HG03060 (cell line): ENCODE data around the gene TARBP2.
A peak's percentile ranks its signal among the peaks of the same experiment; 100 is the strongest.

ENCODE experiments used
- ATAC-seq: cut with Tn5 transposase; IDR thresholded peaks from one replicate; pipeline ENCODE4 v1.9.1; 2021; ENCODE audit warnings: low read depth, moderate number of reproducible peaks; ENCODE audit not compliant: unreplicated experiment

TARBP2 gene

DNA sequence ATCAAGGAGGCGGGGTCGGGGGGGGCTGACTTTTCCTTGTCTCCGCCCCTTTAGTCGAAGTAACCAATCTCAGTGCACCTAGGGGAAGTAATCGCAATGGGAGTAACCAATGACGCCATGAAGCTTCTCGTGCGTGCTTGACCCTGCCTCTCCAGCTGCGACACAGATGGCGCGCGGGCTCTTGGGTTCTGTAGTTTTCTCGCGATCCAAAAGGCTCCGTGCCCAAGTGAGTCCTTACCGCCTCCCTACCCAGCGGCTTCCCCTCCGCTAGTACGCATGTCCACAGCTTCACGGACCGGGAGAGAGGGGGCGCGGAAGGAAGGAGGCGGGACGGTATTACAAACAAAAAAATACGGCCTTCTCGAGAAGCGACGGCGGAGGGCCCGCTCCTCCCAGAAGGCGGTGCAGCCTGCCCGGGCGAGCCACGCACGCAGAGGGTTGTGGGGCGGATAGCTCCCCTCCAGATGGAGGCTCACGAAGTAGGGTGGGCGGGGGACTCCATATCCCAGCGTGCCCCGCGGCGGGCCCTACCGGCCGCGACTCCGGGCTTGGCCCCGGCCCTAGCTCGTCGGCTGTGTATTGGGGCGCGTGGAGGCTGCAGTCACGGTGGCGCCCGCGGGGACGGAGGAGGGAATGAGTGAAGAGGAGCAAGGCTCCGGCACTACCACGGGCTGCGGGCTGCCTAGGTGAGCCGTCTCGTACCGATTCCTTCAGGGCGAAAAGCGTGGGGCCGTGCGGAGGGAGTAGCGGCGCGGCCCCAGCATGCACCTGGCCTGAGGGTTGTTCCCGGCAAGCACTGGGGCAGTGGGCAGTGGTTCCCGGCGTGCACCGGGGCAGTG, at the start of gene TARBP2:
Gene TARBP2 (plus strand): TSS at position 508 of the 839 bp plus-strand sequence. CDS start 126 bp downstream, at position 634.
- peak; percentile 69 for ATAC-seq

- peak; percentile 95 for ATAC-seq
These were observed 49.4 kb upstream of the TARBP2 start, which contains the start of gene PCBP2 for GRCh38 chr12:53451661-53452158. TSS of gene PCBP2 (plus strand) at chr12:53452102. CDS start at chr12:53454801, 2,699 bp downstream.

- ATAC-seq = no peak
These were observed 48.7 kb upstream of the TARBP2 start for GRCh38 chr12:53452159-53453077.

GRCh38 chr12:53453953-53454640, 47.0 kb upstream of the TARBP2 start:
- no peak for ATAC-seq

- ATAC-seq = no peak
These were observed 46.4 kb upstream of the TARBP2 start for GRCh38 chr12:53454707-53455106.

DNA sequence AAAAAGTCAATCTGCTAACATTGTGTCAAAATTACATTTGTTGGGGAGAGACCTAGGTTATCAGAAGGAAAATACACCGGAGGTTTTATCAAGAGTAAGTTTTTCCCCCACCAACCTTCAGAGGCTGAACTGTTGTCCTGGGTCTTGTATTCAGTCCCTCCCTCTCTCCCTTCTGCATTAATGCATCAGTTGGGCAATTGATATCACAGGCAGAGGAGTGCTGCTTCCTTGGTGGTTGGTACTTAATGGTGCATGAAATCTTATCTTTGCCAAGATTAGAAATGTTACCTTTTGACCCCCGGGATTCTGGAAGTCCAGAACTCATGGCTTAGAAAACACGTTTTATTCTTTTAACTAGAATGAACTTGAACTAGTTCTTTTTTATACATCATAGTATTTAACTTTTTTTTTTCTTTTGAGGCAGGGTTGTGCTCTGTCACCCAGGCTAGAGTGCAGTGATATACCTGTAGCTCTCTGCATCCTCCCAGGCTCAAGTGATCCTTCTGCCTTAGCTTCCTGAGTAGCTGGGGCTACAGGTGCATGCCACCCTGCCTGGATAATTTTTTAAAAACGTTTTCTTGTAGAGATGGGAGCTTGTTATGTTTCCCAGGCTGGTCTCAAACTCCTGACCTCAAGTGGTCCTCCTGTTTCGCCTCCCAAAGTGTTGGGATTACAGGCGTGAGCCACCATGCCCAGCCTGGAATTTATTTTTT, 44.3 kb upstream of the TARBP2 start:
- ATAC-seq = no peak

DNA sequence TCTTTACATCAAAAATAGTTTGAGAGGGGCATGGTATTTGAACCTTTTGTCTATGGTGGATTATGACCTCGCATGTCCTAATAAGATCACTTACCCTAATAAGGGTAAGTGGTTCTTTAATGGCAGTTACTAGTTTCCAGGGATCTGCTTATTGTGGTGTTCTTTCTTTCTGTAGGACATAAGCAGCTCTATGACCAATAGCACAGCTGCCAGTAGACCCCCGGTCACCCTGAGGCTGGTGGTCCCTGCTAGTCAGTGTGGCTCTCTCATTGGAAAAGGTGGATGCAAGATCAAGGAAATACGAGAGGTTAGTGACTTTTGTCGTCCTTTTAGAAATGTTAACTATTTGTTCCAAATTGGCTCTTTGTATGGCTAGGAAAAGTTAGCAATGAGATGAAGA, 42.0 kb upstream of the TARBP2 start:
- ATAC-seq = no peak

DNA sequence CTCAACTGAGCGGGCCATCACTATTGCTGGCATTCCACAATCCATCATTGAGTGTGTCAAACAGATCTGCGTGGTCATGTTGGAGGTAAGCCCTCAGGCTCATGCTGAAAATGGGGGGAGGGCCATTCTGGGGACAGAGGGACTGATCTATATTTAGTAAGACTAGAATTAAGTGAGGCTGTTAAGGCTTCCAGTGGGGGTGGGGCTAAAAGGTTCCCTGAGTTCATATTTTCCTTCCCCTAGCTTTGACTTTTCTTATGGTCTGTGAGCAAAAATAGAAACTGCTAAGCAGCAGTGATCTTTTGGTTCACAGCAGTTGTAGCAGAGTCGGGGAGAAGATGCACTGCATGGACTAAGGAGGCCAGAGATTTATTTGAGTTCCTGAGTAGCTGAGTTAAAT, 40.0 kb upstream of the TARBP2 start:
- ATAC-seq = no peak

DNA sequence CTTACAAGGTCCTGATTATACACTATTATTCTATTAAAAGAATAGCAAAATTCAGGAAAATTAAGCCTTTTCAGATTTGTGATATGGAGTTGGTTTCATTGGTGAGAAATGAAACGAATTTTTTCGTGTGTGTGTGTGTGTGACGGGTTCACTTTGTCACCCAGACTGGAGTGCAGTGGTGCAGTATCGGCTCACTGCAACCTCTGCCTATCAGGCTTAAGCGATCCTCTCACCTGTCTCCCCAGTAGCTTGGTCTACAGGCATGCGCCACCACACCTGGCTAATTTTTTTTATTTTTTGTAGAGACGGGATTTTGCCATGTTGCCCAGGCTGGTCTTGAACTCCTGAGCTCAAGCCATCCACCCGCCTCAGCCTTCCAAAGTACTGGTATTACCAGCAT, 39.5 kb upstream of the TARBP2 start:
- ATAC-seq = no peak

DNA sequence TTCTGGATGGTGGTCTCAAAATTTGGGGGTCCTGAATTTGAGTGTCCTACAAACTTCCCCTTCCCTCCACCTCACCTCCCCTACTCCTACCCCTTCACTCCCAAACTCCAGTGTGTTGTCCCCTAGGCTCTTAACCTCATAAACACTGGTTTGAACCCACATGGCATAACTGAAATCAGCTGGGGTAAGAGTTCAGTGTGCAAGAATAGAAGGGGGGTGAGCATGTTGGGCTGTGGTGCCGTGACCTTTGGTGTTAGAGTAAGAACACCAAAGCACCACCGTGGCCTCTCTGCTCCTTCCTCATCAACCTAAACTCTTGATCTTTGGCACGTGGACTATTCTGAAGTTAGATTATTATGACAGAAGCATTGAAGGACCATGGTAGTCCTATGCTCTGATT, 38.1 kb upstream of the TARBP2 start:
- ATAC-seq = no peak

GRCh38 chr12:53463802-53464560, 37.1 kb upstream of the TARBP2 start:
- ATAC-seq = no peak

DNA sequence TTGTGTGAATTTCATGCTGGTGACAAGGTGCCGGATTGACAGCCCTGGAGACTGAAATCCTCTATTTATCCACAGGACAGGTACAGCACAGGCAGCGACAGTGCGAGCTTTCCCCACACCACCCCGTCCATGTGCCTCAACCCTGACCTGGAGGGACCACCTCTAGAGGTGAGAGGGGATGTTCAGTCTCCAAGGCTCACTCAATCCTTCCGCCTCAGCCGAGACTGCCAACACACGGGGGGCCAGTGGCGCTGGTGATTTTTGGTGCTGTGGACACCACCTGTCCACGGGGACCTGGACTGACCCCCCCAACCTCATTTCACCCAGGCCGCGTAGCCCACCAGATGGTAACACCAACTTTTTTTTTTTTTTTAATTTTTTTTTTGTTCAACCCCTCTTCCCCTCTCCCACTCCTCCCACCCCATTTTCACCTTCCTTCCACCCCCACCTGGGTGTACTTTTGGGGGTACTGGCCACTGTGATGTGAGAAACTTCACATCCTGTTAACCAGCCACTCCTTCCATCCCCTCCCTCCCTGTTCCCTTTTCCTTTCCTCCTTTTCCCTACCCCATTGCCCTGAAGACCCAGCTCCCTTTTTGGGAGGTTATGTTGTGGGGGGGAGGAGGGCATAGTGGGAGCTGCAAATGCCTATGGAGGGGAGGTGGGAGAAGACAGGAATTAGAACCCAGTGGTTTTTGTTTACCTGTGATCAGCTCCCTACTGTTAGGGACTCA, 36.2 kb upstream of the TARBP2 start:
- no peak for ATAC-seq

- no peak for ATAC-seq
These were observed 35.4 kb upstream of the TARBP2 start for GRCh38 chr12:53465679-53466078.

- no peak for ATAC-seq
These were observed 34.4 kb upstream of the TARBP2 start for GRCh38 chr12:53466640-53467039.

DNA sequence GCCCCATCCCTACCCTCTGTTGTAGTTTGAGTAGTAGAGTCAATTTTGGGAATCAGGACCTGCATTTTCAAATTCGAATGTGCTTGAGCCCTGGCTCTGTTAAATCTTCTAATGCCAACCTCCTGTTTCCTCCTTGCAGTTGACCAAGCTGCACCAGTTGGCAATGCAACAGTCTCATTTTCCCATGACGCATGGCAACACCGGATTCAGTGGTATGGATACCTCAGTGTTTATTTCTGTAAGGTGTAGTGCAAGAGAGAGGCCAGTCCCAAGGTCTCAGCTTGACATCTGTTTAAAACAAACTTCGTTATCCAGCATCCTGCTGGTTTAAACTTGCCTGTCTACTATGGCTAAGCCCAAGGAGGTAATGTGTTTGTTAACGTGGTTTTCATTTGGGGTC, 34.0 kb upstream of the TARBP2 start:
- ATAC-seq = no peak

DNA sequence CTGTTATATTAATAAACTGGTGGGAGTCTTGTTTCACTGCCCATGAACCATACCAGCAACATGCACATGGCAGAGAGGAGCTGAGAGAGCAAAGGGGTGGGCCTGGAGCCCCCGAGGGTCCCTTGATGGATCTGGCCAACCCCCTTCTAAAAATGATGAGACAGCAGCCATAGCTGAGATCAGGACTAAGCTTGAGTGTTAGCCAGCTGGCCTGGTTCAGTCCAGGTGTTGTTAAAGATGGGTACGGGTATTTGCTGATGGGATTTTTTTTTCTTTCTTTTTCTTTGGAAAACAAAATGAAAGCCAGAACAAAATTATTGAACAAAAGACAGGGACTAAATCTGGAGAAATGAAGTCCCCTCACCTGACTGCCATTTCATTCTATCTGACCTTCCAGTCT, 33.2 kb upstream of the TARBP2 start:
- ATAC-seq = no peak

DNA sequence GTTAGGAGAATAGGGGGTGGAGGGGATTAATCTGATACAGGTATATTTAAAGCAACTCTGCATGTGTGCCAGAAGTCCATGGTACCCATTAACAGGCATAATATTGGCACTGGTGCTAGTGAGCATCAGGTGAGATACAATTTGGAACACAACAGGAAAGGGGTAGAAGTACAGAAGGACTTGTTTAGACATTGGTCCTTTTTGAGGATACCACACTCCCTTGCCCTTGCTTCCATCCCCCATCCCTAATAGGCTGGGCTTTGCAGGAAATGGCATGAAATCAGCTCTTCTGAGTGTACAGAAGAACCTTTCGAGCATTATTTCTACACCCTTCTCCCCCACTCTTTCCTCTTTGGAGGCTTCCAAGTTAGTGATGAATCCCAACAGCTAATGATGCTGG, 32.8 kb upstream of the TARBP2 start:
- no peak for ATAC-seq

- ATAC-seq = no peak
These were observed 29.0 kb upstream of the TARBP2 start for GRCh38 chr12:53472056-53472582.
